Epithelial cell of proximal tubule (primary cell): ENCODE results near the gene CDH22. TPM values are rescaled to one million over a fixed set of nuclear protein-coding genes. Genes with fewer than 3 reads are reported as not detected.

Source experiments
- DNase-seq: peaks from one replicate; pipeline ENCODE4 v3.0.0-alpha.2; 2011; ENCODE audit warnings: low read depth
- H3K4me3 ChIP-seq: 2 replicates; pipeline ENCODE4 v1.5.1; 2011; ENCODE audit warnings: low read depth, mild to moderate bottlenecking, low read length
- total RNA-seq: library from RNA; depleted of rRNA; stranded (reverse); fragments of >200 nt; gene quantifications from 2 replicates; pipeline ENCODE4 v1.2.3, GENCODE V29; 2015
- TF ChIP-seq, protein P1 (sequence below): conservative IDR thresholded peaks from 2 replicates; pipeline ENCODE4 v1.5.1; 2012; ENCODE audit warnings: low read depth, mild to moderate bottlenecking, low read length

CDH22 gene
- total RNA-seq, 1 donor from 2014 or later: not detected

- no peak overlapping the region for H3K4me3 ChIP-seq
- DNase-seq: no peak
- TF ChIP-seq, protein P1, sequence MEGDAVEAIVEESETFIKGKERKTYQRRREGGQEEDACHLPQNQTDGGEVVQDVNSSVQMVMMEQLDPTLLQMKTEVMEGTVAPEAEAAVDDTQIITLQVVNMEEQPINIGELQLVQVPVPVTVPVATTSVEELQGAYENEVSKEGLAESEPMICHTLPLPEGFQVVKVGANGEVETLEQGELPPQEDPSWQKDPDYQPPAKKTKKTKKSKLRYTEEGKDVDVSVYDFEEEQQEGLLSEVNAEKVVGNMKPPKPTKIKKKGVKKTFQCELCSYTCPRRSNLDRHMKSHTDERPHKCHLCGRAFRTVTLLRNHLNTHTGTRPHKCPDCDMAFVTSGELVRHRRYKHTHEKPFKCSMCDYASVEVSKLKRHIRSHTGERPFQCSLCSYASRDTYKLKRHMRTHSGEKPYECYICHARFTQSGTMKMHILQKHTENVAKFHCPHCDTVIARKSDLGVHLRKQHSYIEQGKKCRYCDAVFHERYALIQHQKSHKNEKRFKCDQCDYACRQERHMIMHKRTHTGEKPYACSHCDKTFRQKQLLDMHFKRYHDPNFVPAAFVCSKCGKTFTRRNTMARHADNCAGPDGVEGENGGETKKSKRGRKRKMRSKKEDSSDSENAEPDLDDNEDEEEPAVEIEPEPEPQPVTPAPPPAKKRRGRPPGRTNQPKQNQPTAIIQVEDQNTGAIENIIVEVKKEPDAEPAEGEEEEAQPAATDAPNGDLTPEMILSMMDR: peak; percentile 56
Measured at GRCh38 chr20:46174469-46175126, 133.7 kb downstream of the CDH22 start.

DNA sequence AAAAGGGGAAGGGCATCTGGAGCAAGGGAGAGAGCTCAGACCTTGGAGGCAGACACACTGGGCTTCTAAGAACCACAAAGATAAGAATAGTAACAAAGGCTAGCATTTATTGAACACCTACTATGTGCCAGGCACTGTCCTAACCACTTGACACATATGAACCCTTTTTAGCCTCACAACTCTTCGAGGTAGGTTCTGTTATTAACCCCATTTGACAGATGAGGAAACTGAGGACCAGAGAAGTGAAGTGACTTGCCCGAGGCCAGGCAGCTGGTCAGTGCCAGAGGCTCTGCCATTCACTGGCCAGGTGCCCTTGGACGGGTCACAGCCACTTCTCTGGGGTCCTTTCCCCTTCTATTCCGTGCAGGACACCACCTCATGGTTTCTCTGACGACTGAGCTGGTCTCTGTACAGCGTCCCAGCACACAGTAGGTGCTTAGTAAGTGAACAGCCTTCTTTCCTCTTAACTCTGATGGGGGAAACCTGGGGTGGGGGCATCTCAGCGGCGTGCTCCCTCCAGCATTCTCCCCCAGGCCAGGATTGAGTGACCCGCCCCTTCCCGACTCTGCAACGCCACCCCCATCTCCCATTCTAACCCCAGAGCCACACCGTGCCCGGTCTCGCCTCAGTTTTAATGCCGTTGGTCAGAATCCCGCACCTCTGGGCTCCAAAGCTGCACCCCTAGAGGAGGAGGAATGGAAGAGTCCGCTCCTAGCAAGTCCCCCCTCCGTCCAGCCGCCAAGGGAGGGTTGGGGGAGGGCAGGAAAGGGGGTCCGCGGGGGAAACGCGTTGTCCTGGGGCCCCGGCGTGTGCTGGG, 134.4 kb downstream of the CDH22 start:
- TF ChIP-seq, protein P1: no peak
- no peak for DNase-seq
- H3K4me3 ChIP-seq: no peak overlapping the region

- TF ChIP-seq, protein P1: no peak
- DNase-seq: no peak
- no peak overlapping the region for H3K4me3 ChIP-seq
Measured at GRCh38 chr20:46172961-46173536, 135.2 kb downstream of the CDH22 start.

DNA sequence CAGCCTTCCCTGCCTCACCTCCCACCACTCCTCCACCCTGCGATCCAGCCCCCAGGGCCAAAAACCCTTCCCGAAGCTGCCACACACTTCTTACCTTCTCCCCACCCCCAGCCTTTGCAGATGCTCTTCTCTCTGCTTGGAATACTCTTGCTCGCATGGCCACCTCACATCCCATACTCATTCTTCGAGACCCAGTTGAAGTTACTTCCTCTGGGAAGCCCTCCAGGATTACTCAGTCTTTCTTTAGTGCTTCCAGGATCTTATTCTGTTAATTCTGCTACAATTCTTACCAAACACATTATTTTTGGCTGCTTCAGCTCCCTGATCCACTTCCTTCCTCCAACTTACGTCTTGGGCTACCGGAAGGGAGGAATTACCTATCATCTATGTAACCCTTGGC, 135.8 kb downstream of the CDH22 start:
- TF ChIP-seq, protein P1: no peak
- DNase-seq: no peak
- no peak overlapping the region for H3K4me3 ChIP-seq

GRCh38 chr20:46171909-46172308, 136.4 kb downstream of the CDH22 start:
- no peak for DNase-seq
- no peak overlapping the region for H3K4me3 ChIP-seq
- TF ChIP-seq, protein P1: no peak

GRCh38 chr20:46171476-46171875, 136.8 kb downstream of the CDH22 start:
- no peak for DNase-seq
- TF ChIP-seq, protein P1: no peak

More at GRCh38 chr20:46171476-46171875, 136.8 kb downstream of the CDH22 start:
- H3K4me3 ChIP-seq: no peak overlapping the region
